ENCODE data around the gene YOD1.

YOD1 gene

GRCh38 chr1:207020709-207021107, 30.3 kb downstream of the YOD1 start:
- no peak overlapping the region for H2AFZ ChIP-seq (ENCODE audit: low read depth)
- H4K20me1 ChIP-seq (ENCODE audit: insufficient read depth) = no peaks in the 10 kb centered on the region
- H3K27me3 ChIP-seq (ENCODE audit: insufficient read depth, low read depth) = no peaks in the 10 kb centered on the region
- H3K36me3 ChIP-seq (ENCODE audit: insufficient read depth) = no peaks in the 10 kb centered on the region
- H3K79me2 ChIP-seq (ENCODE audit: insufficient read depth, low read depth) = no peaks in the 10 kb centered on the region
- H3K9ac ChIP-seq = no peak overlapping the region
- no peak overlapping the region for H3K4me3 ChIP-seq (IDR thresholded peaks at IDR 0.05; ENCODE audit: insufficient read depth, low read depth, low read length)
- no peak overlapping the region for H3K27ac ChIP-seq
- TF ChIP-seq CTCF (conservative IDR thresholded peaks at IDR 0.05; ENCODE audit: low read depth, low read length) = no peak
- no peak overlapping the region for H3K4me2 ChIP-seq
- H3K4me1 ChIP-seq (ENCODE audit: low read depth, poor library complexity, severe bottlenecking) = no peaks in the 10 kb centered on the region

- H3K27me3 ChIP-seq (ENCODE audit: insufficient read depth, low read depth) = no peaks in the 10 kb centered on the region
- no peaks in the 10 kb centered on the region for H4K20me1 ChIP-seq (ENCODE audit: insufficient read depth)
- H3K4me1 ChIP-seq (ENCODE audit: low read depth, poor library complexity, severe bottlenecking) = no peaks in the 10 kb centered on the region
- no peak for TF ChIP-seq CTCF (conservative IDR thresholded peaks at IDR 0.05; ENCODE audit: low read depth, low read length)
- H3K36me3 ChIP-seq (ENCODE audit: insufficient read depth) = no peaks in the 10 kb centered on the region
- no peak overlapping the region for H3K4me2 ChIP-seq
- no peak overlapping the region for H3K27ac ChIP-seq
- no peak overlapping the region for H3K4me3 ChIP-seq (IDR thresholded peaks at IDR 0.05; ENCODE audit: insufficient read depth, low read depth, low read length)
- H3K9ac ChIP-seq = no peak overlapping the region
- no peaks in the 10 kb centered on the region for H3K79me2 ChIP-seq (ENCODE audit: insufficient read depth, low read depth)
- no peak overlapping the region for H2AFZ ChIP-seq (ENCODE audit: low read depth)
Measured at GRCh38 chr1:207020065-207020708, 30.8 kb downstream of the YOD1 start.

GRCh38 chr1:207019661-207020060, 31.3 kb downstream of the YOD1 start:
- Histone ChIP-seq H3K4me2 (no peak overlapping the region), H4K20me1 (ENCODE audit: insufficient read depth) (no peaks in the 10 kb centered on the region), H3K27ac (no peak overlapping the region), H2AFZ (ENCODE audit: low read depth) (no peak overlapping the region), H3K4me1 (ENCODE audit: low read depth, poor library complexity, severe bottlenecking) (no peaks in the 10 kb centered on the region), H3K4me3 (IDR thresholded peaks at IDR 0.05; ENCODE audit: insufficient read depth, low read depth, low read length) (no peak overlapping the region), H3K9ac (no peak overlapping the region), H3K27me3 (ENCODE audit: insufficient read depth, low read depth) (no peaks in the 10 kb centered on the region), H3K79me2 (ENCODE audit: insufficient read depth, low read depth) (no peaks in the 10 kb centered on the region), H3K36me3 (ENCODE audit: insufficient read depth) (no peaks in the 10 kb centered on the region)
- TF ChIP-seq CTCF (conservative IDR thresholded peaks at IDR 0.05; ENCODE audit: low read depth, low read length) = no peak

- H2AFZ ChIP-seq (ENCODE audit: low read depth) = no peak overlapping the region
- no peaks in the 10 kb centered on the region for H4K20me1 ChIP-seq (ENCODE audit: insufficient read depth)
- no peaks in the 10 kb centered on the region for H3K27me3 ChIP-seq (ENCODE audit: insufficient read depth, low read depth)
- H3K4me2 ChIP-seq = no peak overlapping the region
- no peaks in the 10 kb centered on the region for H3K4me1 ChIP-seq (ENCODE audit: low read depth, poor library complexity, severe bottlenecking)
- H3K36me3 ChIP-seq (ENCODE audit: insufficient read depth) = no peaks in the 10 kb centered on the region
- H3K9ac ChIP-seq = no peak overlapping the region
- TF ChIP-seq CTCF (conservative IDR thresholded peaks at IDR 0.05; ENCODE audit: low read depth, low read length) = no peak
- no peak overlapping the region for H3K4me3 ChIP-seq (IDR thresholded peaks at IDR 0.05; ENCODE audit: insufficient read depth, low read depth, low read length)
- no peak overlapping the region for H3K27ac ChIP-seq
- no peaks in the 10 kb centered on the region for H3K79me2 ChIP-seq (ENCODE audit: insufficient read depth, low read depth)
Measured at GRCh38 chr1:207019161-207019560, 31.8 kb downstream of the YOD1 start.
